HUES6 (cell line): ENCODE measurements around the gene CAVIN1.
A peak's percentile ranks its signal among the peaks of the same experiment; 100 is the strongest.

ENCODE experiments used
- H3K27ac ChIP-seq: 2 replicates; pipeline ENCODE4 v1.7.0; 2013; ENCODE audit warnings: low read depth, mild to moderate bottlenecking, low read length, inconsistent platforms
- H3K27me3 ChIP-seq: 2 replicates; pipeline ENCODE4 v1.6.1; 2013; ENCODE audit warnings: low read length; ENCODE audit not compliant: control insufficient read depth, insufficient read depth
- H3K36me3 ChIP-seq: 2 replicates; pipeline ENCODE4 v1.6.1; 2013; ENCODE audit warnings: low read length; ENCODE audit not compliant: control insufficient read depth, insufficient read depth
- H3K4me1 ChIP-seq: 2 replicates; pipeline ENCODE4 v1.6.1; 2013; ENCODE audit warnings: low read length; ENCODE audit not compliant: control insufficient read depth, insufficient read depth
- H3K4me3 ChIP-seq: 2 replicates; pipeline ENCODE4 v1.5.1; 2013; ENCODE audit warnings: low read depth, low read length
- H3K9ac ChIP-seq: one replicate; pipeline ENCODE4 v1.6.1; 2013; ENCODE audit warnings: mild to moderate bottlenecking, low read length
- H3K9me3 ChIP-seq: 2 replicates; pipeline ENCODE4 v1.6.1; 2013; ENCODE audit warnings: low read depth, low read length; ENCODE audit not compliant: control insufficient read depth, insufficient read depth

CAVIN1 gene

GRCh38 chr17:42389899-42390298 is 33.2 kb downstream of the CAVIN1 start:
- Histone ChIP-seq H3K9ac (no peak overlapping the region), H3K4me3 (no peak overlapping the region), H3K36me3 (no peaks in the 10 kb centered on the region), H3K4me1 (peaks cover 21% of the 10 kb centered on the region), H3K9me3 (no peaks in the 10 kb centered on the region), H3K27ac (no peak overlapping the region), H3K27me3 (no peaks in the 10 kb centered on the region)

DNA sequence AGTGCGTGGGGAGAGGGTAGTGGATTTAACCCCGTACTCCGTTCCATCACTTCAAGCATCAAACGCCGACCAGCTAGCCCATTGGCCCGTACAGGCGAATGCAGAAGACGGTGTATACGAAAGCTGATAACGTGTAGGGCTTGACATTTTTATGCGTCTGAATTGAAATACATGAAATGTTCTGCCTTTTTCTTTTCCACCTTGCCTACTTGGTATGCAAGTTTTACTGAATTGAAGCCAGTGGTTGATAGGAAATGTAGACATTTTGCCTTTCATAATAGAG is 34.0 kb downstream of the CAVIN1 start:
- Histone ChIP-seq H3K4me1 (peaks cover 21% of the 10 kb centered on the region), H3K9ac (peak overlapping the region; percentile 72), H3K9me3 (no peaks in the 10 kb centered on the region), H3K27ac (peak overlapping the region; percentile 65), H3K4me3 (peak overlapping the region; percentile 65), H3K27me3 (no peaks in the 10 kb centered on the region), H3K36me3 (no peaks in the 10 kb centered on the region)

DNA sequence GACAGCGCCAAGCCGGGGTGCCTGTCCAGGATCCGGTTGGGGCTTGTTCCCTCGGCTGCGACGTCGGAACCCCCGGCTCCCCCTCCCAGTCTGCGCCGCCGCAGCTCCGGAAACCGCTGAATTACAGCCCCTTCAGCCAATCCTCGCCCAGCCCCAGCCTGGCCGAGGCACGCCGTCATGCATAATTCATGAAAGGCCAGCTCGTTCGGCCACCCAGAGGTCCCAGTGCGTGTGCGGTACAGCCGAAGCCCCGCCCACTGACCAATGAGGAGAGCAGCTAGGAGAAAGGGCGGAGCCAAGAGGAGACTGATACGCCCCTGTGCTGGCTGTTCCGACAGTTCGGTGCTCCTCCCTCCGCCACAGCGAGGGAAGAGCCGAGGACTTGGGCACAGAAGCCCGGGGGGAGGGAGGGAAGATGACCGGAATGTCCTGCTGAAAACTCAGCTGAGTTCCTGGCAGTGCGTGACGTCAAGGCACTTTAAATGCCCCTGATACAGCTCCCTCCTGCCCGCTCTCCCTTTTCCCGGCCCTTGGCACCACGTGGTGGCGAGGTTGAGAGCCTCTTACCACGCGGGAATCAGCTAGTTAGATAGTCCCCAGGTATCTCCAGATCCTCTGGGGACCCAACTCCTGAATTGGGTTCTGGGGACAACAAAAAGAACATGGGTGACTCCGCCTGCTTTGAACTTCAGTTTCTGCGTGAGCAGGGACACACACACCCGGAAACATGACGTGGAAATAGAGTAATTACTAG is 34.5 kb downstream of the CAVIN1 start, which contains the start of gene STAT3:
Gene STAT3, minus strand, starts transcription at position 62 of the 754 bp plus-strand sequence. CDS start 39,926 bp downstream, outside the sequence.
- Histone ChIP-seq H3K36me3 (no peaks in the 10 kb centered on the region), H3K27me3 (no peaks in the 10 kb centered on the region), H3K9ac (peak within 1 kb of the TSS; percentile 81), H3K4me3 (peak within 1 kb of the TSS; percentile 85), H3K27ac (peak within 1 kb of the TSS; percentile 73), H3K4me1 (peaks cover 21% of the 10 kb centered on the region), H3K9me3 (no peaks in the 10 kb centered on the region)

- Histone ChIP-seq H3K9ac (peak overlapping the region; percentile 81), H3K27me3 (no peaks in the 10 kb centered on the region), H3K9me3 (no peaks in the 10 kb centered on the region), H3K4me1 (peaks cover 21% of the 10 kb centered on the region), H3K4me3 (peak overlapping the region; percentile 85), H3K27ac (peak overlapping the region; percentile 73), H3K36me3 (no peaks in the 10 kb centered on the region)
Measured at GRCh38 chr17:42387661-42388380, 35.2 kb downstream of the CAVIN1 start.

DNA sequence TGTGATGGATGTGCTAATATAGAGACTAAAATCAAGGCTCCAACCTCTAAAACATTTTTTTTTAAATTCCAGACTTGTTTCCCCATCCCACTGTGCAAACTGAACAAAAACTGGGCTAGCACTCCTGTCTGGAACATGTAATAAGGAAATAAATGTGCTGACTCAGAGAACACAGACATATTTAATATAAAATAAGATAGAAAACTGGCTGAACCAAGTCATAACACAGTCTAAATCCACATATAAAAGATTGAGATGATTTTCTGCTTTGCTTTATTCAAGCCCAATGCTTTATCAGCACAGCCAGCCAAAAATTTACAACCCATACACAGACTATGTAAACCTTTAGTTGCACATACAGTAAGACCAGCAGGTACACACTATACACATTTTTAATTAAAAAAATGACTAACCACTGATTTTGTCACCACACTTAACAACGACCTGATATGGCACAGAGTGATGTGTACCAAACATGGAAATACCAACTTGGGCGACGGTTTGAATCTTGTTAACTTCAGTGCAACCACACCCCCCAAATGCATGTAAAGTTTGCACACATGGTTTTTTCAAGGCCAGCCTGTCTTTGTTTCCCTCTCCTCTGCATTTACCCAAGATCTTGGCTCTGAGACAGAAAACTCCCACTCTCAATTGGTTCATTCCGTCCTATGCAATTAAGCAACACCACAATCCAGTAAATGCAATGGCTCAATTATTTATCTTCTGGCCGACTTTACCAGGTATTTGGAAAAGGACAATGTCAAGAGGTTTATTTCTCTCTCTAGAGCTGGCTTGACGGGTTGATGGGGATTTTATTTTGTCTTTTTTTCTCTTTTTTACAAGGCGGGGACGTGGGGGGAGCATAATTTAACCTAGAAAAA is 36.0 kb downstream of the CAVIN1 start:
- no peaks in the 10 kb centered on the region for H3K27me3 ChIP-seq
- H3K27ac ChIP-seq: peak overlapping the region; percentile 73; the same call in 1 of the 2 replicates
- H3K9ac ChIP-seq: peak overlapping the region; percentile 56
- H3K4me1 ChIP-seq: peaks cover 21% of the 10 kb centered on the region
- no peaks in the 10 kb centered on the region for H3K9me3 ChIP-seq
- H3K36me3 ChIP-seq: no peaks in the 10 kb centered on the region
- H3K4me3 ChIP-seq: peak overlapping the region; percentile 85

GRCh38 chr17:42381898-42382297 is 41.2 kb downstream of the CAVIN1 start:
- Histone ChIP-seq H3K4me1 (peaks cover 19% of the 10 kb centered on the region), H3K36me3 (0 out of 2 replicates have a peak, but pooled peaks cover 4% of the 10 kb centered on the region), H3K9me3 (no peaks in the 10 kb centered on the region)

DNA sequence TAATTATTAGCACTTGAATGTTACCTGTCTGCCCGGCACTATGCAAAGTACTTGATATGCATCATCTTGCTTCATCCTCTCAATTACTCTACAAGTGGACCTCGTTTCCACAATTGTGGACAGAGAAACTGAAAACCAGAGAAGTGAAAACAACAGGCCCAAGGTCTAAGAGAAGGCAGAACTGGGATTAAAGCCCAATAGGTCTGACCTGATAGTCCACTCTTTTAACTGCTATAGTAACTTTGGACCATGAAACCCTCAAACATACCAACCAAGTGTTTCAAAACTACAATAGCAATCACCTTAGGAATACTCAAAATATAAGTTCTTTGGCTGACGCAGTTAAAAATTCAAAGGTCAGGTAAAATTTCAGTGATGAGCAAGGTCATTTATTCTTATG is 42.1 kb downstream of the CAVIN1 start:
- no peak overlapping the region for H3K4me3 ChIP-seq
- no peaks in the 10 kb centered on the region for H3K9me3 ChIP-seq
- H3K36me3 ChIP-seq: 0 out of 2 replicates have a peak, but pooled peaks cover 4% of the 10 kb centered on the region
- H3K27me3 ChIP-seq: no peaks in the 10 kb centered on the region
- H3K4me1 ChIP-seq: peaks cover 15% of the 10 kb centered on the region
- no peak overlapping the region for H3K9ac ChIP-seq
- H3K27ac ChIP-seq: no peak overlapping the region

More at GRCh38 chr17:42381898-42382297, 41.2 kb downstream of the CAVIN1 start:
- Histone ChIP-seq H3K27ac (no peak overlapping the region), H3K9ac (no peak overlapping the region), H3K4me3 (no peak overlapping the region), H3K27me3 (no peaks in the 10 kb centered on the region)

- no peak overlapping the region for H3K9ac ChIP-seq
- H3K4me3 ChIP-seq: no peak overlapping the region
- H3K4me1 ChIP-seq: peaks cover 24% of the 10 kb centered on the region
- 0 out of 2 replicates have a peak, but pooled peaks cover 5% of the 10 kb centered on the region for H3K36me3 ChIP-seq
- no peak overlapping the region for H3K27ac ChIP-seq
- no peaks in the 10 kb centered on the region for H3K27me3 ChIP-seq
- no peaks in the 10 kb centered on the region for H3K9me3 ChIP-seq
Measured at GRCh38 chr17:42378959-42379594, 44.0 kb downstream of the CAVIN1 start.

GRCh38 chr17:42378359-42378958 is 44.6 kb downstream of the CAVIN1 start:
- Histone ChIP-seq H3K27me3 (no peaks in the 10 kb centered on the region), H3K9me3 (no peaks in the 10 kb centered on the region), H3K4me1 (peaks cover 24% of the 10 kb centered on the region), H3K9ac (no peak overlapping the region), H3K36me3 (0 out of 2 replicates have a peak, but pooled peaks cover 8% of the 10 kb centered on the region), H3K4me3 (no peak overlapping the region), H3K27ac (no peak overlapping the region)

DNA sequence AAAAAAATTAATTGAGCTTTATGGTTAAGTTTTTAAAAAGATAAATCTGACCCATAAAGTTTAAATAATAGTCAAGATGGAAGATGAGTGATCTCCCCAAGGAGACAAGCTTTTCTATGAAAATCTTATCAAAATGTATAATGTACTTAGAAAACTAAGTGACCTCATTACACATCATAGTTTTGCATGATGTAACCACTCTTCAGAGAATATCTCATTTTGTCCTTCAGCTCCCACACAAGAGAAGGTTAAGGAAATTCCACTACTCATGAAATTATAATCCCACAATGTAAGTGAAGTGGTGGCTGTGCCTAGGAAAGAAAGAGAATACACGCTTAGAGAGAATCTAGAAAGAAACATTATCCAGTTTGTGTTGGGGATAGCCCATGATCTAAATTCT is 49.2 kb downstream of the CAVIN1 start:
- no peak overlapping the region for H3K9ac ChIP-seq
- H3K36me3 ChIP-seq: peaks cover 7% of the 10 kb centered on the region
- H3K27ac ChIP-seq: no peak overlapping the region
- H3K4me3 ChIP-seq: no peak overlapping the region
- peaks cover 9% of the 10 kb centered on the region for H3K9me3 ChIP-seq
- peaks cover 16% of the 10 kb centered on the region for H3K4me1 ChIP-seq
- no peaks in the 10 kb centered on the region for H3K27me3 ChIP-seq
